K562 (cell line): ENCODE results near the gene SLC16A5. TPM values are rescaled to one million over a fixed set of nuclear protein-coding genes. Genes with fewer than 3 reads are reported as not detected.

Experiments
- ATF7 ChIP-seq: fragments of 450-650 bp; IDR thresholded peaks from 2 replicates; pipeline ENCODE4 v1.7.1; 2014; ENCODE audit warnings: mild to moderate bottlenecking, moderate library complexity
- CAMTA2 ChIP-seq: fragments of 250-450 bp; sonication (Bioruptor Pico); conservative IDR thresholded peaks from 2 replicates; pipeline ENCODE4 v1.5.1; 2022
- FOSL1 ChIP-seq: fragments of 200-800 bp; sonication (Bioruptor generic); conservative IDR thresholded peaks from 2 replicates; pipeline ENCODE4 v1.6.1; 2016; ENCODE audit warnings: missing genetic modification characterization, missing compliant biosample characterization
- FOXA1 ChIP-seq: fragments of 450-650 bp; IDR thresholded peaks from 2 replicates; pipeline ENCODE4 v1.6.1; 2016; ENCODE audit warnings: mild to moderate bottlenecking, borderline replicate concordance
- FOXM1 ChIP-seq, 2 experiments: fragments of 450-650 bp in 1 of 2; sonication (generic) in 1 of 2; formaldehyde crosslinking in 1 of 2; IDR thresholded peaks; 2 replicates each; pipeline versions ENCODE4 v1.6.1 to v1.9.0; 2017 to 2022; ENCODE audit warnings: low read depth in 2 of 2, mild to moderate bottlenecking in 2 of 2, missing genetic modification reagents in 1 of 2, moderate library complexity in 1 of 2
- GATAD2B ChIP-seq: fragments of 450-650 bp; IDR thresholded peaks from 2 replicates; pipeline ENCODE4 v1.6.1; 2017; ENCODE audit warnings: mild to moderate bottlenecking, borderline replicate concordance
- HDAC8 ChIP-seq: fragments of 450-650 bp; IDR thresholded peaks from 2 replicates; pipeline ENCODE4 v1.6.1; 2016; ENCODE audit warnings: mild to moderate bottlenecking, missing genetic modification characterization, moderate library complexity, missing compliant biosample characterization
- MEF2D ChIP-seq: conservative IDR thresholded peaks from 2 replicates; pipeline ENCODE4 v1.6.1; 2016; ENCODE audit warnings: low read depth, missing genetic modification characterization, missing compliant biosample characterization
- NR2C2 ChIP-seq, 2 experiments: fragments of 200-800 bp in 1 of 2; sonication (Bioruptor generic) in 1 of 2; sonication (generic) in 1 of 2; formaldehyde crosslinking in 1 of 2; IDR thresholded peaks; 2 replicates each; pipeline versions ENCODE4 v1.6.1 to v1.8.0; 2016 to 2022; ENCODE audit warnings: mild to moderate bottlenecking in 1 of 2, missing compliant biosample characterization in 1 of 2, missing genetic modification characterization in 1 of 2, missing genetic modification reagents in 1 of 2
- POLR2AphosphoS2 ChIP-seq: IDR thresholded peaks from 2 replicates; pipeline ENCODE4 v1.6.1; 2012; ENCODE audit warnings: low read length, improper control_type of control experiment
- POLR3A ChIP-seq: IDR thresholded peaks from 2 replicates; pipeline ENCODE4 v1.6.1; 2011; ENCODE audit warnings: borderline replicate concordance, mild to moderate bottlenecking, moderate library complexity; ENCODE audit not compliant: insufficient read length, insufficient read depth; ENCODE audit errors: extremely low read depth
- RAD51 ChIP-seq: fragments of 450-650 bp; IDR thresholded peaks from 2 replicates; pipeline ENCODE4 v1.7.1; 2016; ENCODE audit warnings: low read depth, mild to moderate bottlenecking, borderline replicate concordance
- RNF2 ChIP-seq: sonication (generic); IDR thresholded peaks from 2 replicates; pipeline ENCODE4 v1.6.1; 2016
- SIX5 ChIP-seq, 2 experiments: IDR thresholded peaks; 2 replicates each; pipeline ENCODE4 v1.6.1; 2011; ENCODE audit warnings: low read length in 2 of 2, borderline replicate concordance in 1 of 2, low read depth in 1 of 2, mild to moderate bottlenecking in 1 of 2, moderate library complexity in 1 of 2; ENCODE audit not compliant: insufficient read depth in 1 of 2
- SMARCA4 ChIP-seq: fragments of 450-650 bp; IDR thresholded peaks from 2 replicates; pipeline ENCODE4 v1.6.1; 2016
- STAT5B ChIP-seq: fragments of 250-450 bp; sonication (Bioruptor Pico); IDR thresholded peaks from 2 replicates; pipeline ENCODE4 v1.8.0; 2021; ENCODE audit warnings: mild to moderate bottlenecking, inconsistent platforms
- TCF3 ChIP-seq: sonication (generic); formaldehyde crosslinking; IDR thresholded peaks from 2 replicates; pipeline ENCODE4 v1.4.0; 2020; ENCODE audit warnings: mild to moderate bottlenecking, missing genetic modification reagents
- XRCC4 ChIP-seq: IDR thresholded peaks from one replicate; pipeline ENCODE4 v1.6.1; 2011; ENCODE audit not compliant: insufficient read depth, insufficient read length; ENCODE audit errors: extremely low read depth
- ZNF23 ChIP-seq: fragments of 250-450 bp; sonication (Bioruptor Pico); IDR thresholded peaks from 2 replicates; pipeline ENCODE4 v1.4.0; 2020; ENCODE audit warnings: mild to moderate bottlenecking
- ZNF232 ChIP-seq: sonication (generic); formaldehyde crosslinking; IDR thresholded peaks from 2 replicates; pipeline ENCODE4 v1.8.0; 2022; ENCODE audit warnings: mild to moderate bottlenecking, missing genetic modification reagents
- ZNF436 ChIP-seq: fragments of 250-450, 450-650 bp; sonication (Bioruptor Pico); formaldehyde crosslinking; IDR thresholded peaks from 2 replicates; pipeline ENCODE4 v1.7.0; 2020; ENCODE audit warnings: mild to moderate bottlenecking
- polyA plus RNA-seq, 8 experiments: library from polyadenylated mRNA; depleted of rRNA in 4 of 8; stranded (reverse) in 5 of 8; unstranded in 3 of 8; fragments of >200 nt; fragmentation: Nextera tagmentation in 2 of 8; fragmentation: Illumina TruSeq in 1 of 8; extraction: Ambion mirVana in 2 of 8; extraction: Trizol in 1 of 8; gene quantifications; 2 replicates each; pipeline versions ENCODE4 v1.2.1 to v1.2.3, GENCODE V29; 2011 to 2014; ENCODE audit warnings: inconsistent platforms in 1 of 8, missing spikeins in 1 of 8
- total RNA-seq, 7 experiments: library from RNA; depleted of rRNA in 6 of 7; stranded (reverse); fragments of >200 nt in 6 of 7; fragmentation: Illumina TruSeq in 2 of 7; extraction: Trizol in 2 of 7; gene quantifications; 2 replicates each; pipeline versions ENCODE4 v1.2.1 to v1.2.3, GENCODE V29; 2011 to 2021; ENCODE audit warnings: low replicate concordance in 1 of 7
- TF ChIP-seq, protein P1 (sequence below): fragments of 250-450 bp; sonication (Bioruptor Pico); IDR thresholded peaks from 2 replicates; pipeline ENCODE4 v1.8.0; 2022; ENCODE audit warnings: inconsistent platforms
- TF ChIP-seq, protein P2 (sequence below): fragments of 450-650 bp; formaldehyde crosslinking; IDR thresholded peaks from 2 replicates; pipeline ENCODE4 v1.4.0; 2022; ENCODE audit warnings: missing genetic modification characterization
- TF ChIP-seq, protein P3 (sequence below), 2 experiments: fragments of 450-650 bp; IDR thresholded peaks; 2 replicates each; pipeline ENCODE4 v1.6.1; 2016

The SLC16A5 gene
- total and polyA plus RNA-seq, 9 of the 15 experiments (the other 6 are each of a cell fraction or from before 2014, with no cell fraction given): 0.06 to 2.6 (median 0.91) TPM

DNA sequence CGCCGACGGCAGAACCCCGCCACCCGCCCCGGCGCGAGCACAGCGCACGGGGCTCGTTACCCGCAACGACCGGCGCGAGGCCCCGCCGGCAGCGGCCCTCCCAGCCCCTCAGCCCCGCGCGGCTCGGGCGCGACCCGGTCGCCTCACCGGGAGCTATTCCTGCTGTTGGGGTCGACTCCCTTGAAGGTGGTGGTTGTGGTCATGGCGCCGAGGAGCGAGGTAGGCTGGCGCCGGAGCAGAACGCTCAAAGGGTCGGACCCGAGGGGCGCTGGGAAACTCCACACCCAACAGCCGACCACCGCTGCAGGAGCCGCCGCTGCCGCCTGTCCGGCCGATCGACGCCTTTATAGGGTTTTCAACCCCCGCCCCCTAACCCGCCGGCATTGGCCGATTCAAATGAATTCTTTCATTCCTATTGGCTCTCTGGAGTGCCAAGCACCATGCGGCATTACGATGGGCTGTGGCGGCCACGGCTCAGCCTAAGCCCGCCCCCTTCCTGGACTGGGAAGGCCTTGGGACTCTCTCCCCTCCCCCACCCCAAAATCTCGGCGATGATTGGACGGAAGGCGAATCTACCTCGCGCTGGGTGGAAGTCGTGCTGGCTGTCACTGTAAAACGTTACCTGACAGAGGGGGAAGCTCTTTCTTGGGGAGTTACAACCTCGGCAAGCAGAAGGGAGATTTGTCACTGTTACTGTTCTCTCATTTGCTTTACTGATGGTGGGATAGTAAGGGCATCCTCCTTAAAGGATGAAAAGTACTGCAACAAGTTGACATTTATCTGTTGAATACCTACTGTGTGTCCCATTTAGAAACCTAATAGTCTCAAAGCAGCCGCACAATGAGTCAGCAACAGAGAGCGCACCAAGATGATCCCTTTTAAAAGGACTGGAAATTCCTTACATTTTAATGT, 66.7 kb downstream of the SLC16A5 start, which contains the start of gene JPT1 (continued):
- TF ChIP-seq MEF2D (tag) (no peak), ZNF436 (CRISPR knock-in tag) (peak; percentile 62), ATF7 (peak; percentile 75), POLR3A (no peak), ZNF232 (no peak), RNF2 (peak; percentile 93), NR2C2 (CRISPR knock-in tag; IDR thresholded peaks at IDR 0.05) (no peak), NR2C2 (tag; IDR thresholded peaks at IDR 0.05) (no peak), POLR2AphosphoS2 (peak; percentile 65; the same call in 1 of the 2 replicates), TCF3 (no peak), FOXA1 (no peak), STAT5B (CRISPR knock-in tag) (no peak), HDAC8 (tag) (no peak), ZNF23 (CRISPR knock-in tag) (no peak), RAD51 (no peak), SIX5 (IDR thresholded peaks at IDR 0.05; ENCODE audit: borderline replicate concordance in 1 of 2, insufficient read depth in 1 of 2, low read depth in 1 of 2, low read length in 2 of 2) (no peak), FOSL1 (tag) (peak; percentile 71), GATAD2B (peak; percentile 85; the same call in 1 of the 2 replicates), CAMTA2 (CRISPR knock-in tag) (no peak), FOXM1 (IDR thresholded peaks at IDR 0.05; ENCODE audit: low read depth) (peak; percentile 97), FOXM1 (CRISPR knock-in tag; IDR thresholded peaks at IDR 0.05; ENCODE audit: low read depth) (no peak; the same call in 1 of the 2 replicates), SMARCA4 (peak; percentile 71), XRCC4 (no peak)
- TF ChIP-seq, protein P1, sequence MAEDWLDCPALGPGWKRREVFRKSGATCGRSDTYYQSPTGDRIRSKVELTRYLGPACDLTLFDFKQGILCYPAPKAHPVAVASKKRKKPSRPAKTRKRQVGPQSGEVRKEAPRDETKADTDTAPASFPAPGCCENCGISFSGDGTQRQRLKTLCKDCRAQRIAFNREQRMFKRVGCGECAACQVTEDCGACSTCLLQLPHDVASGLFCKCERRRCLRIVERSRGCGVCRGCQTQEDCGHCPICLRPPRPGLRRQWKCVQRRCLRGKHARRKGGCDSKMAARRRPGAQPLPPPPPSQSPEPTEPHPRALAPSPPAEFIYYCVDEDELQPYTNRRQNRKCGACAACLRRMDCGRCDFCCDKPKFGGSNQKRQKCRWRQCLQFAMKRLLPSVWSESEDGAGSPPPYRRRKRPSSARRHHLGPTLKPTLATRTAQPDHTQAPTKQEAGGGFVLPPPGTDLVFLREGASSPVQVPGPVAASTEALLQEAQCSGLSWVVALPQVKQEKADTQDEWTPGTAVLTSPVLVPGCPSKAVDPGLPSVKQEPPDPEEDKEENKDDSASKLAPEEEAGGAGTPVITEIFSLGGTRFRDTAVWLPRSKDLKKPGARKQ (CRISPR knock-in tag): no peak
- TF ChIP-seq, protein P2, sequence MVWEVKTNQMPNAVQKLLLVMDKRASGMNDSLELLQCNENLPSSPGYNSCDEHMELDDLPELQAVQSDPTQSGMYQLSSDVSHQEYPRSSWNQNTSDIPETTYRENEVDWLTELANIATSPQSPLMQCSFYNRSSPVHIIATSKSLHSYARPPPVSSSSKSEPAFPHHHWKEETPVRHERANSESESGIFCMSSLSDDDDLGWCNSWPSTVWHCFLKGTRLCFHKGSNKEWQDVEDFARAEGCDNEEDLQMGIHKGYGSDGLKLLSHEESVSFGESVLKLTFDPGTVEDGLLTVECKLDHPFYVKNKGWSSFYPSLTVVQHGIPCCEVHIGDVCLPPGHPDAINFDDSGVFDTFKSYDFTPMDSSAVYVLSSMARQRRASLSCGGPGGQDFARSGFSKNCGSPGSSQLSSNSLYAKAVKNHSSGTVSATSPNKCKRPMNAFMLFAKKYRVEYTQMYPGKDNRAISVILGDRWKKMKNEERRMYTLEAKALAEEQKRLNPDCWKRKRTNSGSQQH (CRISPR knock-in tag): 0 out of 2 replicates have a peak, but pooled peaks have one; percentile 71
- TF ChIP-seq, protein P3, sequence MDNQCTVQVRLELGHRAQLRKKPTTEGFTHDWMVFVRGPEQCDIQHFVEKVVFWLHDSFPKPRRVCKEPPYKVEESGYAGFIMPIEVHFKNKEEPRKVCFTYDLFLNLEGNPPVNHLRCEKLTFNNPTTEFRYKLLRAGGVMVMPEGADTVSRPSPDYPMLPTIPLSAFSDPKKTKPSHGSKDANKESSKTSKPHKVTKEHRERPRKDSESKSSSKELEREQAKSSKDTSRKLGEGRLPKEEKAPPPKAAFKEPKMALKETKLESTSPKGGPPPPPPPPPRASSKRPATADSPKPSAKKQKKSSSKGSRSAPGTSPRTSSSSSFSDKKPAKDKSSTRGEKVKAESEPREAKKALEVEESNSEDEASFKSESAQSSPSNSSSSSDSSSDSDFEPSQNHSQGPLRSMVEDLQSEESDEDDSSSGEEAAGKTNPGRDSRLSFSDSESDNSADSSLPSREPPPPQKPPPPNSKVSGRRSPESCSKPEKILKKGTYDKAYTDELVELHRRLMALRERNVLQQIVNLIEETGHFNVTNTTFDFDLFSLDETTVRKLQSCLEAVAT (IDR thresholded peaks at IDR 0.05): peak in 1 of 2 experiments; percentile 91; a peak in 2 of 4 replicates
